NT2/D1 (cell line): ENCODE measurements around the gene C10orf71.

Source experiments
- YY1 ChIP-seq: IDR thresholded peaks from 2 replicates; pipeline ENCODE4 v1.6.1; 2011; ENCODE audit not compliant: insufficient read length, insufficient read depth
- ZNF274 ChIP-seq: IDR thresholded peaks from 2 replicates; pipeline ENCODE4 v1.6.1; 2011; ENCODE audit warnings: mild to moderate bottlenecking, low read depth, low read length

- TF ChIP-seq YY1, result no peak
- no peak for TF ChIP-seq ZNF274
Measured at GRCh38 chr10:49327036-49327813, 28.3 kb downstream of the C10orf71 start.
